DMS79 (cell line): ENCODE measurements around the gene EPC2.
A peak's percentile ranks its signal among the peaks of the same experiment; 100 is the strongest.

ENCODE experiments used
- DNase-seq: peaks from one replicate; lab custom pipeline; 2025; lab: John Stamatoyannopoulos, UW

The EPC2 gene

DNA sequence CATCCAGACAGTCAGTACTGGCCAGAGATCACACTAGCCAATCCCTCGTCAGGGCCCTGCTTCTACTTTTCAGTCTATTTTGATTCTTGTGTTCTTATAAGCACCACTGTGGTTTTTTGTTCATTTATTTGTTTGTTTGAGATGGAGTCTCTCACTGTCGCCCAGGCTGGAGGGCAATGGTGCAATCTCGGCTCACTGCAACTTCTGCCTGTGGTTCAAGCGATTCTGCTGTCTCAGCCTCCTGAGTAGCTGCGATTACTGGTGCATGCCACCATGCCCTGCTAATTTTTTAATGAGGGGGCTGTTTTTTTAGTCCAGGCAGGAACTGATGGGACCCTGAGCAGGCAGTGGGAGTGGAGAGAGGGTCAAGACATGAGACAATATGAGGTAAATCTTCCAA, 165.5 kb downstream of the EPC2 start:
- DNase-seq: no peak

- DNase-seq: no peak
Measured at GRCh38 chr2:148812306-148812705, 167.8 kb downstream of the EPC2 start.

DNA sequence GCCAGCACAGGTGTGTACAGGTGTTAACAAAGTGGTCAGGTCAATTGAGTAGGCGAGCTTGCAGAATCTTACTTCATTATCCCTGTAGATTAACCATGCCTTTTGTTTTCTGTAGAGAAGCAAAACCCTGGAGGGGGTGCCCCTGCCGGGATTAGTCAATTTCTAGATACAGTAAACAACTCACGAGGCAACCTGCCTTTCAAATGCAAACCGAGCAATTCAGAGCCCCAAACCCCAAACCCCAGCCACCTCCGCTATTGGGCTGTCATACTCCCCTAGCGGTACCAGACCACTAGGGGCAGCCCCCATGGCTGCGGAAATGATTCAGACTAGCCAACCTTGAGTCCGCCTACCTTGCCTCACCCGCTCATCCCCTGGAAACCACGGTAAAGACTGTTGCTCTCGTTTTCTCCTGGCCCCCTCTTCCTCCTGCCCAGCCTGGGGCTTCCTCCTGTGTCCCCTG, 169.1 kb downstream of the EPC2 start:
- no peak for DNase-seq

- DNase-seq: no peak
Measured at GRCh38 chr2:148814143-148814859, 169.8 kb downstream of the EPC2 start.

DNA sequence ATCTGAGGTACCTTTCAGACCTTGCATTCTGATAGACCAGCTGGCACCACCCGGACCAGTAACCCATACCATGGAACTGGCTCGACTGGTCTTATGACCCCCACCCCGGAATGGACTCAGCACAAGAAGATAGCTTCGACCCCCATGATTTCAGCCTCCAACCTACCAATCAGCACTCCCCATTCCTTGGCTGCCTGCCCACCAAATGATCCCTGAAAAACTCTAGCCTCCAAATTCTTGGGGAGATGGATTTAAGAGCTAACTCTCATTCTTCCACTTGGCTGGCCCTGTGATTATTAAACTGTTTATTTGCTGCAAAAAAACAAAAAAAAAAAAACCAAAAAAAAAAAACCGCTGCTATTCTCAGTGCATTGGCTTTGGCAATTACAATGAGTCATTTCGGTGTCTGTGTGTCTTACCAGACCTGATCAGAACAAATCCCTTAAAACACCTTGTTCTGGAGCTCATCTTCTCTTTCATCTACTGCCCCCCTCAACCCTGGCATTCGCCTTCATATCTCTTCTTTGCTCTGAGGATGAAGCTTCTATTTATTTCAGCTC, 170.4 kb downstream of the EPC2 start:
- no peak for DNase-seq

DNA sequence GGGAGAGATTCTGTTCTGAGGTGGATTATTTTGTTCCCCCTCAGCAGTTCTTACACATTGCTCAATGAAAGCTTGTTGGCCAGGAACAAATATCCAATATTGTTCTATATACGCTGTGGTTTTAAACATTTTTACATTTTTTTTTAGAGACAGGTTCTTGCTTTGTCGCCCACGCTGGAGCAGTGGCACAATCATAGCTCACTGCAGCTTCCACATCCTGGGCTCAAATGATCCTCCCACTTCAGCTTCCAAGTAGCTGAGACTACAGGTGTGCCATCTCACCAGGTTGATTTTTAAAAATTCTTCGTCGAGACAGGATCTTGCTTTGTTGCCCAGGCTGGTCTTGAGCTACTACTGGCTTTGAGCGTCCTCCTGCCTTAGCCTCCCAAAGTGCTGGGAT, 171.6 kb downstream of the EPC2 start:
- DNase-seq: no peak

DNA sequence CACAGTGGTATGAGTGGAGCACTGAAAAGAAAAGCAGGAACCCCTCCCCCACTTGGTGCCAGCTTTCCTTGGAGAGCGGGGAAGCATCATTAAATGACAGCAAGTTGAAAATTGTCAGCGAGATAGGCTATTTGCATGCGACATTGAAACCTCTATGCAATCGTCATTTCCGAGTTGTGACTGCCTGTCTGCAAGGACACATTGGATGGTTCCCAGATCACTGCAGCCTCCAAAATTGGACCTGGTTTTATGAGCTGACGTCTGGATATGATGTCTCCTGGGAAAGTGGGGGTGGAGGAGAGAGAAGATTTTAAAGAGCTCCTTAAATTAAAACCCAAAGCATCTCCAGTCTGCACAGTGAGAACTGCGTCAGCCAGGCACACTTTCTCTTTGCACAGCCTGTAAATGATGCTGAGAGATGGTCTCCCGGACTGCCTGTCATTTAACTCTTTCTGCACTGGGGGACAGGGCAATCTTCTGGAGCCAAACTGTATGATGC, 172.7 kb downstream of the EPC2 start:
- DNase-seq: peak; percentile 3

DNA sequence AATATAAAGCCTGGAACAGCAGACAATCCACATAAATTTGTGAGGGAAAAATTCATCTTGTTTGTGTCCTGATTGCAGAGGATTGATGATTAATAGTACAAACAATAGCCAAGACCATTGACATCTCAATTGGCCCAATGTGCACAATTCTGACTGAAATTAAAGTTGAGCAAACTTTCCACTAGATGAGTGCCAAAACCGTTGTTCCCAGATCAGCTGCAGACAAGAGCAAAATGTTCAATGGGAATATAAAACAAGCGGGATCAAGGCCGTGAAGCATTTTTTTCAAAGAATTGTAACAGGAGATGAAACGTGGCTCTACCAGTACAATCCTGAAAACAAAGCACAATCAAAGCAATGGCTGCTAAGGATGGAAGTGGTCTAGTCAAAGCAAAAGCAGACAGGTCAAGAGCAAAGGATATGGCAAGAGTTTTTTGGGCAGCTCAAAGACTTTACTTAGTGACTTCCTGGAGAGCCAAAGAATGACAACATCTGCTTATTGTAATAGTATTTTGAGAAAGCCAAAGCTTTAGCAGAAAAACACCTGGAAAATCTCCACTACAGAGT, 174.6 kb downstream of the EPC2 start:
- DNase-seq: no peak

DNA sequence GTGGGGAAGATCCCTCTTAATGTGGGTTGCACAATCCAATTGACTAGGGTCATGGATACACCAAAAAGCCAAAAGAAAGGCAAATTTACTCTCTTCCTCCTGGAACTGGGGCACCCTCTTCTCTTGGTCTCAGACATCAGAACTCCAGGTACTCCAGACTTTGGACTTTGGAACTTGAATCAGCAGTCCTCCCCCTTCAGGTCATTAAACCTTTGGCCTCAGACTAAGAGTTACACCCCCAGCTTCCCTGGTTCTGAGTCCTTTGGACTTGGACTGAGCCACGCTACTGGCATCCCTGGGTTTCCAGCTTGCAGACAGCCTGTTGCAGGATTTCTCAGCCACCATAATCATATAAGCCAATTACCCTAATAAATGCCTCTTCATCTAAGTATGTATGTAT, 179.6 kb downstream of the EPC2 start:
- no peak for DNase-seq

DNA sequence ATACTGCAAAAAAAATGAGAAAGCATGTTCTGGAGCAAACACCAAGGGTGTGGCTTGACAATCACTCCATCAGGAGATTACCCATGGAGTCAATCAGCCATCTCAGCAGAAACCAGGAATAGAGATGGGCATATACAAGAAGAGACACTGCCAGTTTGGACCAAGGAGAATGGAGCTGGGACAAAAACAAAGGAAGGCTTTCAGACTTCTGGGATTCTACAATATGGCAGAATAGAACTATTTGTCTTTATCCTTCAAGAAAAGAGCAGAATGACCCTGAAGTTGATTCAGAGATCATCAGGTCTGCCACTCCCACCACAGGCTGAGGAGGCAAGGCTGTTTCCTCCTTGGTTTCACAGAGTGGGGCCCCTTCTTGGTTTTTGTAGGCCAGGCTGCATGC, 182.2 kb downstream of the EPC2 start:
- no peak for DNase-seq

DNA sequence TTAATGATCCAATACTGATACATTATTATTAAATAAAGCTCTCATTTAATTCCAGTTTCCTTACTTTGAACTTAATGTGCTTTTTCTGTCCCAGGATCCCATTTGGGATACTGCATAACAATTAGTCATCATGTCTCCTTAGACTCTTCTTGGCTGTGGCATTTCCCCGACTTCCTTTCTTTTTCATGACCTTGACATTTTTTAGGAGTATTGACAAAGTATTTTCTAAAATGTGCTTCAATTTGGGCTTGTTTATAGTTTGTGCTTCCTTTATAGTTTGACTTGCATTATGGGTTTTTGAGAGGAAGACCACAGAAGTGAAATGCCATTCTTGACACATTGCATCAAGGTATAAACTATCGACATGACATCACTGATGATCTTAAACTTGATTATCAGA, 184.4 kb downstream of the EPC2 start:
- no peak for DNase-seq

DNA sequence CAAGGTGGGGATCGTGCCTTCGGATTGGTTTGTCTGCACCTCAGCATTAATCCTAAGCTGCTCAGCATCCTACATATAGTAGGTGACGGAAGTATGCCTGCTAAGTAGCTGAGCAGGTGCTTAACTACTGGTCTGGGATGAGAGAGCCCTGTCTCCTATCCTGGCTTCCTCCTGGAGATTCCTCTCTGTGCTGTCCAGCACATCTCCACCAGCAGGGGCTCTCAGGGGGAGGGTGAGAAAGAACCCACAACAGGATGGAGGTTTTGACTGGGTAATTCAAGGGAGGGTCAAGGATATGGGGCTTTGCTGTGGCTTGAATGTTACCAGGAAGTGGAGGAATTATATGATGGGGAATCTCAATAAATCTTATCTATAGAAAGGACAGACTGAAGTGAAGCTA, 185.1 kb downstream of the EPC2 start:
- DNase-seq: no peak

GRCh38 chr2:148832637-148833036, 188.1 kb downstream of the EPC2 start:
- DNase-seq: no peak
